Measurements from ENCODE around the gene CD44.
A peak's percentile ranks its signal among the peaks of the same experiment; 100 is the strongest.
"Not testable (repeated sequence)": the region's sequence is repeated elsewhere in the genome, so short reads cannot be mapped to it uniquely, and the experiment has no call there.

Gene CD44

GRCh38 chr11:35214226-35214770 lies 75.3 kb downstream of the CD44 start:
- DNase-seq (ENCODE audit: low read depth) = no peak

- peak; percentile 82 for DNase-seq (ENCODE audit: low read depth)
Measured at GRCh38 chr11:35214792-35215193, 75.8 kb downstream of the CD44 start.

- no peak for DNase-seq (ENCODE audit: low read depth)
Measured at GRCh38 chr11:35215945-35216344, 77.0 kb downstream of the CD44 start.

- DNase-seq (ENCODE audit: low read depth) = no peak
Measured at GRCh38 chr11:35216962-35217678, 78.1 kb downstream of the CD44 start.

- DNase-seq (ENCODE audit: low read depth) = peak; percentile 39
Measured at GRCh38 chr11:35218956-35219355, 80.0 kb downstream of the CD44 start.

- peak; percentile 52 for DNase-seq (ENCODE audit: low read depth)
Measured at GRCh38 chr11:35223371-35223796, 84.4 kb downstream of the CD44 start.

GRCh38 chr11:35223991-35224390 lies 85.0 kb downstream of the CD44 start:
- DNase-seq (ENCODE audit: low read depth) = no peak

- DNase-seq (ENCODE audit: low read depth) = no peak
Measured at GRCh38 chr11:35225946-35226520, 87.1 kb downstream of the CD44 start.

GRCh38 chr11:35226756-35227155 lies 87.8 kb downstream of the CD44 start:
- DNase-seq (ENCODE audit: low read depth) = not testable (repeated sequence)

- no peak for DNase-seq (ENCODE audit: low read depth)
Measured at GRCh38 chr11:35227576-35228327, 88.8 kb downstream of the CD44 start.

GRCh38 chr11:35228328-35228725 lies 89.4 kb downstream of the CD44 start:
- no peak for DNase-seq (ENCODE audit: low read depth)

GRCh38 chr11:35230388-35230787 lies 91.4 kb downstream of the CD44 start:
- DNase-seq (ENCODE audit: low read depth) = no peak

GRCh38 chr11:35231076-35231860 lies 92.3 kb downstream of the CD44 start:
- no peak for DNase-seq (ENCODE audit: low read depth)

GRCh38 chr11:35232891-35233330 lies 93.9 kb downstream of the CD44 start:
- DNase-seq (ENCODE audit: low read depth) = no peak

- no peak for DNase-seq (ENCODE audit: low read depth)
Measured at GRCh38 chr11:35233518-35233917, 94.5 kb downstream of the CD44 start.

- DNase-seq (ENCODE audit: low read depth) = no peak
Measured at GRCh38 chr11:35234460-35235156, 95.6 kb downstream of the CD44 start.

GRCh38 chr11:35235157-35235468 lies 96.1 kb downstream of the CD44 start:
- DNase-seq (ENCODE audit: low read depth) = no peak

- no peak for DNase-seq (ENCODE audit: low read depth)
Measured at GRCh38 chr11:35235498-35235897, 96.5 kb downstream of the CD44 start.

GRCh38 chr11:35235936-35236666 lies 97.1 kb downstream of the CD44 start:
- DNase-seq (ENCODE audit: low read depth) = no peak

GRCh38 chr11:35236667-35237003 lies 97.7 kb downstream of the CD44 start:
- no peak for DNase-seq (ENCODE audit: low read depth)

GRCh38 chr11:35237351-35237750 lies 98.4 kb downstream of the CD44 start:
- DNase-seq (ENCODE audit: low read depth) = no peak
